HG02885 (cell line): ENCODE measurements around the gene CXCL6.
A peak's percentile ranks its signal among the peaks of the same experiment; 100 is the strongest.

Experiments
- ATAC-seq: cut with Tn5 transposase; IDR thresholded peaks from one replicate; pipeline ENCODE4 v1.9.1; 2021; ENCODE audit warnings: mild to moderate bottlenecking; ENCODE audit not compliant: unreplicated experiment, poor library complexity

Gene CXCL6

DNA sequence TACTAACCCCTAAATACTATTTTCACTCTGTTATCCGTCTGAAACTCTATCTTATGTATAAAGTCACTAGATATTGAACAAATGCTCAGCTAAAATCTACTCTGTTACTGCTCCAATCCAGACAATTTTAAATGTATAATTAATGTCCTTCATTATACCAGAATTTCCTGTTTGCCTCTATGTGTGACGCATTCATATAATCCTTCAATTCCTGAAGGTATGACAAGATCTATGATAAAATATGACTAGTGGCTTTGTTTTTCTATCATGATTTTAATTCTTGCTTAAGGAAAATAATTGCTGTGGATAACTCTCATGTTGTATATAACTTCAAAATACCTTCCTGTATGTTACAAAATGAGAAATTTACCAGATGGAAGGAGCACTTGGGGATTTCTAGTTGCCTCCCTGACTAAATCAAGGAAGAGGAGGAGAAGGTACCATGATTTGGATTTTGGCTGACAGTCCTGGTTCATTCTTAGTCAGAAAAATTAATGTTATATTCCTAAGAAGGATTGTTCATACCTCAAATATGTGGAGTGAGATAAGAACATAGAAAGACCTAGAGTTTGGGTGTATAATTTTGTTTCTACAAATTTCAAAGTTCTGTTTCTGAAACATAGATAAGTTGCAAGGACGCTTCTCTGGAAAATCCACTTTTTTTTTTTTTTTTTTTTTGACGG lies 4.9 kb downstream of the CXCL6 start:
- no peak for ATAC-seq

DNA sequence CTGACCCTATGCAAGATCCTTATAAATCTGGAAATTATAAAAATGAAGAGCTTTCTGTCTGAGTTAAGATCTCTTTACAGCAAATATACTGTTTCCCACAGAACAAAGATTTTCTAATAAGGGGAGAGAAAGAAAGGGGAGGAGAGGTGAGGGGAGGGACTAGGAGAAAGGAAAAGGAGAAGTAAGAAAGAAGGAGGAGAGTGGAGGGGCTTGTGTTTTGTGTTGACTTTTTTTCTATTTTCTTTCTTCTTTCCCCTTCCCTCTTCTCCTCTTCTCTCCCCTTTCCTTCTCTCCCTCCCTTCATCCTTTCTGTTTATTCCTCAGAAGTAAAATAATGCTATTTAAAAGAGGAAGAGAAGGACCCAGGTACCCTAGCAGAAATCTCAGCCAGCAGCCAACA lies 6.2 kb downstream of the CXCL6 start:
- no peak for ATAC-seq

DNA sequence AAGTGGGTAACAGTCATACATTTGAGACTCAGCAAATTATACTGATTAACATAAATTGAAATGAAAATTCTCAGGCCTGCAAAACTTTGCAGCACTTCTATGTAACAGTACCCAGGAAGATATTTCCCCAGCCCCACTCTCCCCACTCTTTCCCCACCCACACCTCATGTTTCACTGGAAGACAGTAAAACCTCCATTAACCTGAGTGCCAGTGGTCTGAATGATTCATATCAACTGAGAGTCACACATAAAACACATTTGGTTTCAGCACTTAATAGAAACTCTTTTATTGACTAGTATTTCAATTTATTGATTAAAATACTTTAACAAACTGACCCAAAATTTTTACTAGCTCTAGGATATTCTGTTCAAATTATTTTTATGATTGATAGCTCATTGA lies 6.9 kb downstream of the CXCL6 start:
- ATAC-seq: no peak

GRCh38 chr4:73844345-73844744 lies 7.9 kb downstream of the CXCL6 start:
- ATAC-seq: no peak

DNA sequence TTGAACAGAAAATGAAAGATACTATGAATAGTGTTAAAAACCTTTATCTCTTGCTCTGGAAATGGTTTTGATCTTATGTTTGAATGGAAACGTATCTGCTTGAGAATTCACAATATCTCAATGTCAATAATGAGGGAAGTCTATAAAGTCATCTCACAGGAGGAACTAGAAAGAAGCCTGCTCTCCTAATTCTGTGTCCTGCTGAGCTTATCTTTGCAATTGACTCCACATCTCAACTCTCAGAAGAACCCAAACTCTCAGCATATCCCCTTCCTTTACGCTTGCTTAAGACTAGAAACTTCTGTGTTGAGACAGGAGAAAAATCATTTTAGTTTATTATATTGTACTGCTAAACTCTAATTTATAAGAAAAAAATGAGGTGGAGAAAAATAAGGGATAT lies 8.3 kb downstream of the CXCL6 start:
- no peak for ATAC-seq

DNA sequence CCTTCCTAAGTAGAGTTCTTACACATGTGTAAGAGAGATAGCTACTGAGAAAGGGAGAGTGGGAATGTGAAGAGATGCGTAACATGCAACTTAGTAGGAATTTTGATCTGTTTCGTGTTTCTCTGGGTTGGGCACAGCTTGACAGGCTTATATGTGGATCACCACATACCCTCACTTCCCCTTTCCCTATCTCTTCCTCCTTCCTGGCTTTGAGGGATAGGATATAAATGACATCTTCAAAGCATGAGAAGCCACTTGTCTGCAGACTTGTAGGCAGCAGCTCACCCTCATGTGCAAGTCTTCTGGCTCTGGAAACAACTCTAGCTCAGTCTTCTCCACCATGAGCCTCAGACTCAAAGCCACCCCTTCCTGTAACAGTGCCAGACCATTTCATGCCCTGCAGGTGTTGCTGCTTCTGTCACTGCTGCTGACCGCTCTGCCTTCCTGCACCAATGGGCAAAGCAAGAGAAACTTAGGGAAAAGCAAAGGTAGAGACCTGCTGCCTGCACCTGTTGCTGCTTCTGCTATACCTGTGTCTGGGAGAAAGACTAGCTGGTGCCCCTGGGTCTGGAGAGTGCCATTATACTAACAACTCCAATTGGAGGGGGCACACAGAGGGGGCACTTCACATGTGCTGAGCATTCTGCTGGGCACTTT lies 11.2 kb downstream of the CXCL6 start:
- ATAC-seq: no peak

DNA sequence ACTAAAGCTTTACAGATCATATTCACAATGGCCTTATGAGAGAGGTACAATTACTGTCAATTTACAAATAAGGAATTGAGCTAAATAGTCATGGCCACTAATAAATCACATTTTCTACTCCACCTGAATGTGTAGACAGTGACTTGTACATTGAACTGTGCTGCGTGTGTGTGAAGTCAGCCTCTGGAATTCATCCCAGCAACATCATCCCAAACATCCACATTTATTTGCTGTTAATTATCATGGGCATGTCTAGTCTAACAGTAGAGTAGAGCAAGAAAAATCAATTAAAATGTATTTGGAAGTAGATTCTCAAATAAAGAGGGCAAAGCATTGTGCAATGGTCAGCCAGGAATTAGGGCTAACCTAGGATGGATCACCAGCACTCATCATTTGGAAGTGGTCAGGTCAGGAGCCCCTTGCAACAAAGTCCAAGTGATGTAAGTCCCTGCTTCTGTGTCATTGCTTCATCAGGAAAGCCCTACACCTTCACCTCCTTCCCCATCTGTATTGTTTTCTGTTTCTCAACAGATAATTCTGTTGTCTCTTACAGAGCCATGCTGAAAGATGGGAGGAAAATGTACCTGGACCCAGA lies 11.8 kb downstream of the CXCL6 start:
- no peak for ATAC-seq

- ATAC-seq: no peak
Measured at GRCh38 chr4:73850261-73850970, 13.9 kb downstream of the CXCL6 start.

GRCh38 chr4:73851293-73851692 lies 14.8 kb downstream of the CXCL6 start:
- no peak for ATAC-seq

DNA sequence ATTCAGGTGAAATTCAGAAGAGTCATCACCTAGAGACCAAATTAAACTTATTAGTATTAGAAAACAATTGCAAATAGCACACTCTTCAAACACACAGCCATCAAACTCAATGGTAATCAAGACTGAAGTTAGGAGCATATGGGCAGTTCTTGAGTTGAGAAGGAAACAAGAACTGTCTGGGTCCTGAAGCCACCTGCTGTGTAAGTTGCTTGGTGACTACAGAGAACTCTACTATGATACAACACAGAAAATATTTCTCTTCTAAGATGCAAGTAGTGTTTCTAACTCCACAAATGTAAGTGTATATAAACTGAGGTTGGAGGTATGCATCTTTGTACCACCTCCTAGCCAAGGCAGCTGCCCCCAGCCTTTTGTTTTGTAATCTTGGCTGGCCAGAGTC lies 16.3 kb downstream of the CXCL6 start:
- no peak for ATAC-seq

DNA sequence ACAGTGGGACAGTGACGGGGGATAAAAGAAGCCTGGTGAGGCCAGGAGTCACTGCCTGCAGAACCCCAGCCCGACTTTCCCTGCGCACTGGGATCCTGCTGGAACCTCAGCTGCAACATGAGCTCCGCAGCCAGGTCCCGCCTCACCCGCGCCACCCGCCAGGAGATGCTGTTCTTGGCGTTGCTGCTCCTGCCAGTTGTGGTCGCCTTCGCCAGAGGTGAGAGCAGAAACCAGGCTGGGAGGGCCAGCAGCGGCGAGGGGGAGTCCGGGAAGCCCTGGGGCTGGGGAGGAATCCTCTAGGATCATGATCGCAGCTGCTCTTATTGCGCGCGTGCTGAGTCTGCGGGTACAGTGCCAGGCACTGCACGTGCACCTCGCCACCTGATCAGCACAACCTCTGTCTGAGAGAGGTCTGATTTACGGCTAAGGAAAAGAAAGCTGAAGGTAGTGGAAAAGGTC lies 16.8 kb downstream of the CXCL6 start, which contains the start of gene PF4V1:
PF4V1 (plus strand) TSS at position 51 of the 459 bp plus-strand sequence; CDS start at position 118, 67 bp downstream.
- no peak for ATAC-seq

- no peak for ATAC-seq
Measured at GRCh38 chr4:73853718-73854473, 17.4 kb downstream of the CXCL6 start.

DNA sequence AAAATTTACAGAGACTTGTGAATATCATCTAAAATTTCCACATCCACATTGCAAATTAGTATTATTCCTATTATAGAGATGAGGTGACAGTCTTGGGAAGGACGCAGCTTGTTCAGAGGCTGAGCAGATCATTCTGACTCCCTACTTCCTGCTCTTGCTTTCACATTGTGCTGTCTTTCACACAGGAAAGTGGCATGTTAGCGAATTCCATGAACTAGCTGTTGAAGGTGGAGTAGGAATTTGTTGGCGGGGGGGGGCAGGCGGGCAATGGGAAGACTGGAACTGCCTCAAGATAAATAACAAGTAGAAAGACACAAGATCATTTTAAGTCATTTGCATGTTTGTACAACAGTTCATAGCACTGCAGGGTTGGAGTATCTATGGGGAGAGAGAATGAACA lies 18.9 kb downstream of the CXCL6 start:
- ATAC-seq: no peak

- ATAC-seq: no peak
Measured at GRCh38 chr4:73856518-73856917, 20.0 kb downstream of the CXCL6 start.

- no peak for ATAC-seq
Measured at GRCh38 chr4:73859614-73860088, 23.2 kb downstream of the CXCL6 start.

DNA sequence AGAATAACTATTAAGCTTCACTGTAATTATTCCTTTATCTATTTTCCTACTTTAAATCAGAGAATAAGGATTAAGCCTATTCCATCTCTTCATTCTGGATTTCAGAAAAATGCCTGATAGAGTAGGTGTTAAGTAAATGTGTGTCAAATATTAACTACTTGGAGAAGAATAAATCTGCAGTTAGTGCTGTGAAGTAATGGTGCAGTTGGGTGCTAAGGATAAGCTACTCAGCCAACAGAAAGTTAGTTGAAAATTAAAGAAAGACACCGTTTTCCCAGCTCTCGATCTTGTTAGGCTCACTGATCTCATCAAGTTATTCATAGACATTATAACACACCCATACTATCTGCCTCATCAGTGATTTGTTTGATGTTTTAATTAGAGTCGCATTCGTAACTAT lies 23.7 kb downstream of the CXCL6 start:
- no peak for ATAC-seq

DNA sequence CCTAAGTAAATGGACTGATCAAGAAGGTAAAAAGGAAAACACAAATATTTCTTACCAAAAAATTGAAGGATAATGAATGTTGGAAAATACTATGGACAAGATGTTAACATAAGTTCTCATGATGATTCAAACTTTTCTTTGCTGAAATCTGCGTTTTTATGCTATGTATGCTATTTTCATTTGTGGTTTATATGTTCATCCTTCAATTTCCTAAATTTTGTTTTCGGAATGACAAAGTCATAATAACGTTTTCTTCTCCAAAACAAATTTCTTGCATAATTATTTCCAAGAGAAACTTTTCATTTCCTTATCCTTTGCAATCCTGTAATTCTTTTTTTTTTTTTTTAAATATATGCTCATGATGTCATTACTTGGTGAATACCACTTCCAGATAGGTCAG lies 24.4 kb downstream of the CXCL6 start:
- no peak for ATAC-seq

DNA sequence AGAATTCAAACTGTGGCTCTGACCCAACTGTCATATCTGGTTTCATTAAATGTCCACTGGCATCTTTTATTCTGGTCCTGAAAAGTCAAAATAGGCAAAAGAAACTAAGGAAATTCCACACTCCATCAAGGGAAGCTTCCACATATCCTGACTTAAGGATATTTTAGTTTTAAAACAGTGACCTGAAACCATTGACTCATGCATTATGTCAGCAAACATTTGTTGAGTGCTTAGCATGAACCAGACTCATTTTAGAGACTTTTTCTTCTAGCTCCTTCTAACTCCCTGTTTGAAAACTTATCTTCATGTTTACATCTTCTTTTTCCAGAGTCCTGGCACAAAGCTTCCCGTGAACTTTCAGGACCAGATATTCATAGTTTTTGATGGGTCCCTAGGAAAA lies 25.8 kb downstream of the CXCL6 start:
- no peak for ATAC-seq

DNA sequence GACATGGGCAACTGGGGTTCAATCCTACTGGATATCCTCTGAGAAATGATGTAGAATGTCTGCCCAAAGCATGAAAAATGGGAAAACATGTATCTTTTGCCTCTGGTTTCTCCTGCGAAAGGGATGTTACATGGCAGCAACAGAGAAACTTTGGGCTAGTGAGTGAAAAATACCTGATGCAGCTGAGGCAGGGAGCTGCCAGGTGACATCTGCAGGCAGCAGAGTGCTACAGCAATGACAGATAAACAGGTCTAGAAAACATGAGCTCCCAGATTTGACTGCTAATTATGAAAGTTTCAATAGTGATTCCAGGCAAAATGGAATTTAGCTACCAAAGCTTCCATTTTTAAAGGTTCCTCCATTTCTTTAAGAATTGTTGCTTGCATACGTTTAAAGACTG lies 27.9 kb downstream of the CXCL6 start:
- peak; percentile 51 for ATAC-seq

DNA sequence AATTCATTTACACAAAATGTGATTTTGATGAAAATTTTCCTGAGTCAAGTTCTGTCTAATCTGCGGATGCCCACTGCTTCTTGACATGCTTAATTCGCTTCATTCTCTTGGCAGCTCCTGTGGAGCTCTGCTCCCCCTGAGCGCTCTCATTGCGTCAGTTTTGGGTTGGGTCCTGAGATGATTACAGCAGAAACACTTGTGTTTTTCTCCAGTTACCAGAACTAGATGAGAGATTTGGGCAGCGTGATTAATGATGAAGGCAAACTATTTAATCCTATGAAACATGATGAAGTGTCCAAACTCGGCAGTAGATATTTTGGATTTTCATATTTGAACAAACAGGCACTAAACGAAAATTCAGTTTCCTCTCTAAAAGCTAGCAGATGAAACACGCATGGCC lies 28.5 kb downstream of the CXCL6 start:
- no peak for ATAC-seq
